LoVo (cell line): ENCODE measurements around the gene AQP1.

Source experiments
- DNase-seq: peaks from one replicate; pipeline ENCODE4 v3.0.0-alpha.2; 2016; ENCODE audit warnings: low spot score

Gene AQP1

DNA sequence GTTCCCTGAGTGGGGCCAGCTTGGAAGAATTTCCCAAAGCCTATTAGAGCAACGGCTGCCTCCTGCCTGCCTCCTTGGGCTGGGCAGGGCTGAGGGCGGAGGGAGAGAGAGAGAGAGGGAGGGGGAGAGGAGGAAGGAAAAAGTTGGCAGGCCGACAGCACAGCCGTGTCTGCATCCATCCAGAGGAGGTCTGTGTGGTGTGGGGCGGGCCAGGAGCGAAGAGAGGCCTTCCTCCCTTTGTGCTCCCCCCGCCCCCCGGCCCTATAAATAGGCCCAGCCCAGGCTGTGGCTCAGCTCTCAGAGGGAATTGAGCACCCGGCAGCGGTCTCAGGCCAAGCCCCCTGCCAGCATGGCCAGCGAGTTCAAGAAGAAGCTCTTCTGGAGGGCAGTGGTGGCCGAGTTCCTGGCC is at the start of gene AQP1:
Gene AQP1, plus strand, starts transcription at position 293 of the 409 bp plus-strand sequence. Its CDS starts 57 bp downstream, at position 350.
- DNase-seq = no peak

DNA sequence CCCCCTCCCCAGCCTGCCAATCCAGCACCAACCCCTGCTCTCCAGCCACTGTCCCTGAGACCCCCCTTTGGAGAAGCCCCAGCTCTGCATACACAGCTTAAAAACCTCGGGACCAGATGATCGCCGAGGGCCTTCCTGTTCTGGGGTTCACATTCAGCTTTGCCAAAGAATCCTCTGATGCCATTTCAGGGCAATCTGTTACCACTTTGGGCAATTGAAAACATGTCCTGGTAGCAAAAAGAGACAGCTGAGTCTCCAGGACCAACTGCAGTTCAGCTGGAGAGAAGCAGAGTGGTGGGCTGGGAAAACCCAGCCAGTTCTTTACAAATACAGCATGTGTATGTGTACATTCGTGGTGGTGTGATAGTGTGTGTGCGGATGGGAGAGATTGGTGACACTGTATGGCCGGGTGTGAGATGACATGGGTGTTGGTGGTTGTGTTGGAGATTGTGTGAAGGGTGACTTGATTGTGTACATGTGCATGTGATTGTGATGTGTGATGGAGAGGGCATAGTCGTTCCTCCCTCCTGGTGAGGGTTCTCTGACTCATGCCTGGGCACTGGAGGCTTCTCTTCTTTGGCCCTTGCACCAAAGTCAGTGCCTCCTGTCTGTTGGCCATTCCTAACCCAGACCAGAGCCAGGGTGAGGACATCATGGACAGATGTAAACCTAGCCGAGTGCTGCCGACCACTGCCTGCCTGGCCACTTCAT is 48.5 kb upstream of the AQP1 start:
- DNase-seq = no peak

DNA sequence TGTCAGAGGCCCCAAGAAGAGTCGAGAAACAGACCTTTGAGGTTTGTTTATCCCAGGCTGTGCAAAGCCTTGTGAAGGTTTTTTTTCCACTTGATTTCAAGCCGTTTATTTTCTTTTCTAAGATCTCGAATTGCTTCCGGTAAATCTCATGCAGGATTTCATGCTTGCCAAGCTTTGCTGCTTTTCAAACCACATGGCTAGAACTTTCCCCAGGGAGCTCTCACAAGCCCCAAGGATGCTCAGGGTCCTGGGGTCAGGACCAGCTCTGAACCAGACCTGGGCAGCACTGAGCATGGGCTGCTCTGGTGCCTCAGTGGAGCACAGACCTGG is 48.0 kb upstream of the AQP1 start:
- no peak for DNase-seq

DNA sequence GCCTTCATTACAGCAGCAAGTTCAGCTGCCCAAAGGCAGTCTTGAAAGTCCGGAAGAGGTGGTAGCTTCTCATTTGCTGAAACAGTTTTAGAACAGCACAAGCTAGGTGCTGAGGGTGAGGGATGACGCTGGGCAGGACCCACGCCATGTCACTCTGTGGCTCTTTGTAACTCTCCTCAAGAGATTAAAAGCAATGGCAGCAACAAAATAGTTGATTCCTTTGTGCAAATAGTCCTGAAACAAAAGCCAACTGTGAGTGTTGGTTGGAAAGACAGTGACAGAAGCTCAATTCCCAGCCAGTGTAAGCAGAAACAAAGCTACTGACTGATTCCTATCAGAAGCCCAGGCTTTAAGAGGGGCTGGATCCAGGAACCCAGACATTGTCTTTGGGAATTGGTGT is 47.6 kb upstream of the AQP1 start:
- DNase-seq = no peak

- no peak for DNase-seq
These were observed 46.6 kb upstream of the AQP1 start for GRCh38 chr7:30865076-30865475.

DNA sequence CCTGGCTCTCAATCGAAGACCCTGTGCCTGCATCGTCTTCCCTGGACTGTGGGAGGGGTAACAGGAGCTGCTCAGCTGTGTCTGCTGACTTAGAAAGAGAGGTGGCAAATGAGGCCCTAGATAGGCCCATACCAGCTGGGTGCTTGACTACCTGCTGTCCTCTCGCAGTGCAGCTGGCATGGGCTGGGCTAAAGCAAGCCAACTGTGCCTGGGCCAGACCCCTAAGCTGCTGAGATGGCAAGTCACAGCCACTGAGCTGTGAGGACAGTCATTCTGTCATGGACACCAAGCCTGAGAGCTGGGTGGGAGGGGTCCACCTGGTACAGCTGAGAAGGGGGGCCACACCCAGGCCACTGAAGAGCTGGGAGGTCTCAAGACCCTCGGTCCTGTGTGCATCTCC is 45.8 kb upstream of the AQP1 start:
- no peak for DNase-seq

GRCh38 chr7:30866939-30867338 is 44.7 kb upstream of the AQP1 start:
- DNase-seq = no peak

- DNase-seq = no peak
These were observed 44.2 kb upstream of the AQP1 start for GRCh38 chr7:30867483-30867882.

GRCh38 chr7:30869794-30870611 is 41.6 kb upstream of the AQP1 start:
- DNase-seq = no peak

DNA sequence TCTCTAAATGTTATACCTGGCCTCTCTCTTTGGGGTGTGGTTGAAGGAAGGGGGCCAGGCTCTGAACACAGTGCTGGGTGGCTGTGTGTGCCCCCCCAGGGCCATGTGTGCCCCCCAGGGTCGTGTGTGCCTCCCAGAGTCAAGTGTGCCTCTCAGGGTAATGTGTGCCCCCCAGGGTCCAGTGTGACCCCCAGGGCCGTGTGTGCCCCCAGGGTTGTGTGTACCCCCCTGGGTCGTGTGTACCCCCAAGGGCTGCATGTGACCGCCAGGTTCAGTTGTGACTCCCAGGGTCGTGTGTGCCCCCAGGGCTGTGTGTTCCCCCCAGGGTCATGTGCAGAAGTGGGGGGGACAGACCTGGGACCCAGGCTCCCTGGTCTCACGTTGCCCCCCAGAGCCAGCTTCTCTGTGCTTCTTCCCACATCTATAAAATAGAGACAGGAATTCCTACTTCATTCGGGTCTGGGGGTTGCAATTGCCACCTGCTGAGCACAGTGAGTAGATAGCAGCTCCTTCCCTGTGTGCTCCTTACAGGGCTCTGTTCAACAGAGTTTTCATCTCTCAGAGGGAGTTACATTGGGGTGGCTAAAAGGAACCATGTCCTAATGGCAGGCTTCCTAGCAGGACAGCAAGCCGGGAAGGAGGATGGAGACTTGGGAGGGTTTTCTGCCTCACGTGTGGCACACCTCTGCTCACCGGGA is 40.7 kb upstream of the AQP1 start:
- DNase-seq = no peak

DNA sequence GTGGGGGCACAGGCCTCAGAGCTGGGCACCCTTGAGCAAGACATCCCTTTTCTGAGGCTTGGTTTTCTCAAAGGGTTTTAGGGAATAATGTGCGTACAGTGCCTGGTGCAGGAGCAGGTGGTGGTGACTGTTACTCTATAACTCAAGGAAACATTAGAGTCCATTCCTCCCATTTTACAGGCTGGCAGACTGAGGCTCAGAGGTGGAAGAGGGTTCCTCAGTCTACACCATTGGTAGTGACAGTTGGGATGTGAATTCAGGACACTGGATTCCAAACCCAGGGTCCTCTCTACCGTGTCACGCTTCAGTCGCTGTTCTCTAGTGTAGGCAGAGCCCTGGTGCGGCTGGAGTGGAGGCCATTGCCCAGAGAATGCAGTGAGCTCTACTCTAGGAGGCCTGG is 40.0 kb upstream of the AQP1 start:
- no peak for DNase-seq

GRCh38 chr7:30873207-30873606 is 38.4 kb upstream of the AQP1 start:
- no peak for DNase-seq

- no peak for DNase-seq
These were observed 38.0 kb upstream of the AQP1 start for GRCh38 chr7:30873656-30874055.

- DNase-seq = no peak
These were observed 36.9 kb upstream of the AQP1 start for GRCh38 chr7:30874656-30875302.

GRCh38 chr7:30877015-30877769 is 34.5 kb upstream of the AQP1 start:
- no peak for DNase-seq

DNA sequence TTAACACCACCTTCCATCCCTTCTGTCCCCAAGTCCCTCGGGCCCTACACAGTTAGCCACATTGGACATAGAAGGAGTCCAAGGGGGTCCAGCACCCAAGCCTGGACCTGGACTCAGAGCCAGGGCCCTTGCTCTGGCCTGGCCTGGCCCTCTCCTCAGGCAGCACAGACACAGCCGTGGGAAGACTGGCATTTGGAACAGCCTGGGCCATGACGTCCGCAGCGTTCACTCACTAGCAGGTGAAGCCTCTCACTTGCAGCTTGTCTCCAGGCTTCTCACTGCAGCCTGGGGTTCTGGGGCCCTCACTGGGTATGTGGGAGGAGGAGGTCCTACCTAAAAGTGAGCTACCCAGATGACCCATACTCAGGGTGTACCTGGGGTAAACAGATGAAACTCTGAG is 33.7 kb upstream of the AQP1 start:
- DNase-seq = no peak

GRCh38 chr7:30879139-30880124 is 32.2 kb upstream of the AQP1 start:
- DNase-seq = no peak

DNA sequence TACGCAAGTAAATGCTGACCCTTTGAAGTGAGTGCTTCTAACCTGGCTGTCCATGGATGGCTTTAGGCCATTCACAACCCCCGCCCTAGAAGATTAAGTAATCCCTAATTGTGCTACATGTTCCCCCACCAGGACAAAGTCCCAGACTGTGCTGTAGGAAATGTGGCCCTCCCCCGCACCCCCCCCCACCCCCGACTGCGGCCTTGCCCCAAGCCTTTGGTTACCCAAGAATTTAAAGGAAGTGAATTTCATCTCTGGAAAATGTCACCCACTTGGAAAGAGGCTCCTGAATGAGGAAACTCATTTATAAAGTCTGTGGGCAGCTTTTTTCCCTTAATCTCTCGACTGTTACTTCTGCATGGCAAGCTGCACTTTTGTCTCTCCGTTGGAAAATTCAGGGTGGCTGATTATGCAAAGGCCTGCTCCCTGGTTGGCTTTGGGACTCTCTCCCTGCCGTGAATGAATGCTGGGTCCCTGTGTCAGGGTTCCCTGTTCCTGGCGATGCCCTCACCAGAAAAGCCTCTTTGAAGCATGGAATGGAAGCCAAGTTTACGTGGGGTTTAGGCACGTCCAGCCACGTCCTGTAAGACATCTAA is 31.4 kb upstream of the AQP1 start:
- no peak for DNase-seq

- DNase-seq = no peak
These were observed 30.7 kb upstream of the AQP1 start for GRCh38 chr7:30880941-30881340.

DNA sequence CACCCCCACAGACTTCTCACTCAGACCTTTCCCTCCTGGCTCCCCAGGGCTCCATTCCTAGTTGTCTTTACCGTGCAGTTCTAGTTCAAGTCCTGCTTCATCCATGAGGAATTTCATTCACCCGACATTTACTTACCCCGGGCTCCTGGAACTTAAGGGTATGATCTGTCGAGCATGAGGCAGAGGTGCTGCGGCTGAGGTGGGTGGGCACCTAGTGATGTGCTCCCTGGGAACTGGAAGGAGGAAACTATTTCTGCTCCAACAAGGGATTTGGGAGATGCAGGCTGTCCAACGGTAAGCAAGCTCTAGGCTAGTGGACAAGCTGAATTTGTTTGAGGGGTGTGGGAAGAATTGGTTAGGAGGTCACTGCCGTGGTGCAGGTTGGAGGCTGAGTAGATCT is 30.2 kb upstream of the AQP1 start:
- DNase-seq = no peak
